Lower leg skin (tissue), 4 donors: ENCODE measurements around the gene ZNF280A. TPM values are rescaled to one million over a fixed set of nuclear protein-coding genes. Genes with fewer than 3 reads are reported as not detected.
"Not testable (repeated sequence)": the region's sequence is repeated elsewhere in the genome, so short reads cannot be mapped to it uniquely, and the experiment has no call there.

Experiments
- DNase-seq, 2 donors: peaks; one replicate each; pipeline ENCODE4 v3.0.0-alpha.2; 2019; ENCODE audit warnings: low spot score in 2 of 2
- H3K4me3 ChIP-seq: fragments of 200-600 bp; sonication (generic); 2 replicates; pipeline ENCODE4 v1.5.1; 2017; ENCODE audit warnings: mild to moderate bottlenecking, low read depth; ENCODE audit not compliant: poor library complexity, severe bottlenecking
- POLR2A ChIP-seq, 2 donors: fragments of 450-650 bp; IDR thresholded peaks; one replicate each; pipeline ENCODE4 v1.6.1; 2016 to 2017; ENCODE audit warnings: antibody characterized with exemption in 2 of 2, mild to moderate bottlenecking in 1 of 2, moderate library complexity in 1 of 2
- WGBS, 2 donors: methylation state at CpG; one replicate each; pipeline ENCODE4 v1.1.5; 2018; 5-methylcytosine and 5-hydroxymethylcytosine counted together
- intact Hi-C: fragments of 100-400 bp; cut with DNase I; formaldehyde crosslinking; loops from one replicate; pipeline ENCODE4 v1.15.0; 2023; ENCODE audit warnings: low total_unique reads
- total RNA-seq, 4 donors: library from RNA; depleted of rRNA; stranded (reverse); fragments of >200 nt; gene quantifications; one replicate each; pipeline ENCODE4 v1.1.0, GENCODE V29; 2016
- TF ChIP-seq, protein P1 (sequence below), 3 donors: fragments of 450-650 bp; IDR thresholded peaks; one replicate each; pipeline ENCODE4 v1.5.1; 2016; ENCODE audit warnings: antibody characterized with exemption in 3 of 3, mild to moderate bottlenecking in 3 of 3, moderate library complexity in 2 of 3

The ZNF280A gene
- total RNA-seq, 4 donors from 2014 or later = 0.32 TPM; not detected in 3

- intact Hi-C loops = no loop called here
- 67 to 69% methylated on average over 12 of the region's 12 CpGs for WGBS, 2 donors
- TF ChIP-seq POLR2A (IDR thresholded peaks at IDR 0.05) = no peak
- TF ChIP-seq, protein P1, sequence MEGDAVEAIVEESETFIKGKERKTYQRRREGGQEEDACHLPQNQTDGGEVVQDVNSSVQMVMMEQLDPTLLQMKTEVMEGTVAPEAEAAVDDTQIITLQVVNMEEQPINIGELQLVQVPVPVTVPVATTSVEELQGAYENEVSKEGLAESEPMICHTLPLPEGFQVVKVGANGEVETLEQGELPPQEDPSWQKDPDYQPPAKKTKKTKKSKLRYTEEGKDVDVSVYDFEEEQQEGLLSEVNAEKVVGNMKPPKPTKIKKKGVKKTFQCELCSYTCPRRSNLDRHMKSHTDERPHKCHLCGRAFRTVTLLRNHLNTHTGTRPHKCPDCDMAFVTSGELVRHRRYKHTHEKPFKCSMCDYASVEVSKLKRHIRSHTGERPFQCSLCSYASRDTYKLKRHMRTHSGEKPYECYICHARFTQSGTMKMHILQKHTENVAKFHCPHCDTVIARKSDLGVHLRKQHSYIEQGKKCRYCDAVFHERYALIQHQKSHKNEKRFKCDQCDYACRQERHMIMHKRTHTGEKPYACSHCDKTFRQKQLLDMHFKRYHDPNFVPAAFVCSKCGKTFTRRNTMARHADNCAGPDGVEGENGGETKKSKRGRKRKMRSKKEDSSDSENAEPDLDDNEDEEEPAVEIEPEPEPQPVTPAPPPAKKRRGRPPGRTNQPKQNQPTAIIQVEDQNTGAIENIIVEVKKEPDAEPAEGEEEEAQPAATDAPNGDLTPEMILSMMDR (IDR thresholded peaks at IDR 0.05) = no peak
- H3K4me3 ChIP-seq = no peak overlapping the region
- peak in 1 of 2 donors; percentile 31 for DNase-seq
These were observed 865 bp upstream of the ZNF280A start for GRCh38 chr22:22520667-22521602.

DNA sequence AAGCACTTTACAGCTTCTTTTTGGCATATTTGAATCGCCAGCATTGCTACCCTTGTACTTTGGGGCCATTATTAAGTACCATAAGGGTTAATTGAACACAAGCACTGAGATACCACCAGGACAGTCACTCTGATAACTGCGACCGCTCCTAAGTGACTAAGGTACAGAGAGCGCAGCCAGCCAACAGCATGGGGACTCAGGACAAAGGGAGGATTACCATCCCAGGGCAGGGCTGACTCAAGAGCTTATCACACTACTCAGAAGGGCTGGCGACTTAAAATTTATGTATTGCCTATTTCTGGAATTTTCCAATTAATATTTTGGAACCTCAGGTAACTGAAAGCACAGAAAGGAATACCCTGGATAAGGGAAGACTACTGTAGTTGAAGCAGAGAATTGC is 479 bp downstream of the ZNF280A start:
- TF ChIP-seq POLR2A (IDR thresholded peaks at IDR 0.05) = no peak
- TF ChIP-seq, protein P1 (IDR thresholded peaks at IDR 0.05) = no peak
- intact Hi-C loops = no loop called here
- WGBS, 2 donors = 78 to 83% methylated on average over 5 of the region's 5 CpGs
- peak in 1 of 2 donors; percentile 23 for DNase-seq
- H3K4me3 ChIP-seq = no peak overlapping the region

- TF ChIP-seq, protein P1 (IDR thresholded peaks at IDR 0.05) = no peak
- no peak for TF ChIP-seq POLR2A (IDR thresholded peaks at IDR 0.05)
- WGBS, 2 donors = 59 to 70% methylated on average over 4 of the region's 4 CpGs
- no peak for DNase-seq
These were observed 3.1 kb downstream of the ZNF280A start for GRCh38 chr22:22516992-22517391.

DNA sequence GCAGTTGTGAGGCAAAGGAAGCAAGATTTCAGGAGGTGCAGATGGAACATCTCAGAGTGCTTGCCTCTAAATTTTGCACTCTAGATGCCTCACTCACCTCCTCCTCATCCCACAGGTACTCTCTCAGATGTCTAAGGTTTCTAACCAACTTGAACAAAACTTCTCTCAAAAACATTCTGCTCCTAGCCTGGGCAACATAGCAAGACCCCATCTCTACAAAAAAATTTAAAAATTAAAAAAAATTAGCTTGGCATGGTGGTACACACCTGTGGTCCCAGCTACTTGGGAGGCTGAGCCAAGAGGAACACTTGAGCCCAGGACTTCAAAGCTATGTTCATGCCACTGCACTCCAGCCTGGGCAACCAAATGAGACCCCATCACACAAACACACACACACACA is 4.2 kb downstream of the ZNF280A start:
- TF ChIP-seq, protein P1 (IDR thresholded peaks at IDR 0.05) = no peak
- TF ChIP-seq POLR2A (IDR thresholded peaks at IDR 0.05) = no peak
- no peak overlapping the region for H3K4me3 ChIP-seq
- no peak for DNase-seq
- intact Hi-C loops = no loop called here

More at GRCh38 chr22:22516992-22517391, 3.1 kb downstream of the ZNF280A start:
- H3K4me3 ChIP-seq = no peak overlapping the region
- intact Hi-C loops = no loop called here

DNA sequence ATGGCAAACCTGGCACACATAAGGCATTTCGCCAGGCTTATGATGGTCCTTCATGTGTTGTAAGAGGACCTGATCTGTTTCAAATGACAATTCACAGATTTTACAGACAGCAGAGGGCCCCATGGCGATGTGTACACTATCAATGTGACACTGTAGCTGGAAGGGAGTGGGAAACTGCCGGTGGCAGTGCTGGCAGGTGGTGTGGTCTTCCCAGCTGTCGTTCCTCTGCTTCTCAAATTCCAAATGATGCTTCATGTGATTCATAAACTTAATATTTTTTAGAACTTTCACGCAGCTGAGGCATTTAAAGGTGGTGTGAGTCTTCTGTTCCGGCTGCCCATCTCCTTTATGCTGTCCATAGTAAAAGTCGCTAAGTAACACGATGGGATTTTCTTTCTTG is 5.6 kb downstream of the ZNF280A start:
- 67 to 71% methylated on average over 8 of the region's 8 CpGs for whole genome bisulfite sequencing, 2 donors
- H3K4me3 ChIP-seq, intact Hi-C loops, DNase-seq: not testable (repeated sequence)

DNA sequence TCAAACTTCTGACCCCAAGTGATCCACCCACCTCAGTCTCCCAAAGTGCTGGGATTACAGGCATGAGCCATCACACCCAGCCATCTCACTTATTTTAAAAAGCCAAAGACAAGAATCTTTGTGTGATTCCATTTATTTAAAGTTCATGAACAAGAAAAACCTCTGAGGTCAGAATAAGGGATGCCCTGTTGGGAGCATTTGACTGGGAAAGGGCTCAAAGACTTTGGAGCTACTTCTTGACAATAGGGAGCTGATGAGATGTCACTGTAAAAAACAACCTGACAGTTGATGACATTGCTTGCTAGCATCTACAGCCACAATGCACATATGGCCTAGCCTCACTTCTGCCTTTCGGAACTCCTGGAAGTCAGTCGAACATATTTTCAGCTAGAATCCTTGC is 6.5 kb downstream of the ZNF280A start:
- H3K4me3 ChIP-seq = no peak overlapping the region
- 90 to 92% methylated on average over 2 of the region's 2 CpGs for WGBS, 2 donors
- intact Hi-C loops = no loop called here
- no peak for TF ChIP-seq POLR2A (IDR thresholded peaks at IDR 0.05)
- TF ChIP-seq, protein P1 (IDR thresholded peaks at IDR 0.05) = no peak
- DNase-seq = no peak
